A673 (cell line): Measurements from ENCODE around the gene SLC6A18. TPM values are rescaled to one million over a fixed set of nuclear protein-coding genes. Genes with fewer than 3 reads are reported as not detected.
"Not testable (repeated sequence)": the region's sequence is repeated elsewhere in the genome, so short reads cannot be mapped to it uniquely, and the experiment has no call there.

Experiments
- BruUV-seq: library from RNA; stranded (reverse); fragments of 400-500 nt; replicated peaks from 2 replicates; lab custom pipeline; 2021; lab: Mats Ljungman, UMichigan
- CTCF ChIA-PET: fragments of 300-600 bp; sonication (Branson Sonifier 250); formaldehyde crosslinking; loops from one replicate; lab custom pipeline; 2022; ENCODE audit warnings: antibody characterized with exemption; lab: Charles Lee
- POLR2A ChIA-PET: fragments of 300-600 bp; sonication (Branson Sonifier 250); formaldehyde crosslinking; loops from one replicate; lab custom pipeline; 2022; ENCODE audit warnings: antibody characterized with exemption; ENCODE audit not compliant: low non-redundant PET; lab: Charles Lee
- DNase-seq: peaks from one replicate; pipeline ENCODE4 v3.0.0-alpha.2; 2015; ENCODE audit warnings: low spot score
- H3K27ac ChIP-seq: fragments of 200-600 bp; sonication (generic); 2 replicates; pipeline ENCODE4 v1.5.1; 2016; ENCODE audit warnings: mixed run types, low read depth, mild to moderate bottlenecking, mixed read lengths, antibody characterized with exemption, low read length; ENCODE audit not compliant: poor library complexity, severe bottlenecking
- H3K27me3 ChIP-seq: fragments of 200-600 bp; sonication (generic); replicated peaks from 2 replicates; pipeline ENCODE4 v1.6.1; 2017; ENCODE audit warnings: mixed run types, low read depth, mild to moderate bottlenecking, mixed read lengths, antibody characterized with exemption, low read length; ENCODE audit not compliant: insufficient read depth, poor library complexity
- H3K36me3 ChIP-seq: fragments of 200-600 bp; sonication (generic); 2 replicates; pipeline ENCODE4 v1.6.1; 2016; ENCODE audit warnings: mixed run types, mild to moderate bottlenecking, mixed read lengths, antibody characterized with exemption, low read length; ENCODE audit not compliant: insufficient read depth, poor library complexity, severe bottlenecking
- H3K4me1 ChIP-seq: fragments of 200-600 bp; sonication (generic); 2 replicates; pipeline ENCODE4 v1.6.1; 2017; ENCODE audit warnings: mixed run types, mild to moderate bottlenecking, mixed read lengths, antibody characterized with exemption, low read length; ENCODE audit not compliant: insufficient read depth, poor library complexity, severe bottlenecking
- H3K4me3 ChIP-seq: fragments of 200-600 bp; sonication (generic); 2 replicates; pipeline ENCODE4 v1.5.1; 2016; ENCODE audit warnings: low read depth, mixed run types, mild to moderate bottlenecking, mixed read lengths, low read length; ENCODE audit not compliant: poor library complexity, severe bottlenecking
- H3K9me3 ChIP-seq: fragments of 200-600 bp; sonication (generic); 2 replicates; pipeline ENCODE4 v1.6.1; 2016; ENCODE audit warnings: mixed run types, low read depth, mild to moderate bottlenecking, mixed read lengths, antibody characterized with exemption, low read length; ENCODE audit not compliant: poor library complexity, severe bottlenecking
- CTCF ChIP-seq: fragments of 300-800, 200-600 bp; sonication (generic); conservative IDR thresholded peaks from 2 replicates; pipeline ENCODE4 v1.5.1; 2017; ENCODE audit warnings: low read depth, mild to moderate bottlenecking, antibody characterized with exemption, low read length, moderate library complexity, mixed read lengths
- EZH2 ChIP-seq: fragments of 200-600 bp; sonication (generic); IDR thresholded peaks from 2 replicates; pipeline ENCODE4 v1.6.1; 2017; ENCODE audit warnings: borderline replicate concordance, low read depth, mild to moderate bottlenecking, mixed read lengths, antibody characterized with exemption, low read length; ENCODE audit not compliant: poor library complexity, severe bottlenecking
- intact Hi-C: fragments of 100-400 bp; cut with micrococcal nuclease; formaldehyde crosslinking; loops from one replicate; pipeline ENCODE4 v1.10.0; 2022; ENCODE audit not compliant: unreplicated experiment
- total RNA-seq: library from RNA; stranded (reverse); gene quantifications from 2 replicates; pipeline ENCODE4 v1.2.3, GENCODE V29; 2021

Gene SLC6A18
- total RNA-seq, 1 experiment from 2014 or later, result not detected

GRCh38 chr5:1272201-1272600 is 47.0 kb downstream of the SLC6A18 start:
- intact Hi-C loops, result no loop called here
- ChIA-PET POLR2A (no interaction called here), CTCF (no interaction called here)

GRCh38 chr5:1273745-1274144 is 48.6 kb downstream of the SLC6A18 start:
- no peaks in the 10 kb centered on the region for H3K9me3 ChIP-seq
- DNase-seq, result no peak
- H3K27me3 ChIP-seq, result no peaks in the 10 kb centered on the region
- no peak overlapping the region for H3K4me3 ChIP-seq
- TF ChIP-seq CTCF (no peak), EZH2 (no peak)
- H3K27ac ChIP-seq, result no peak overlapping the region
- CTCF ChIA-PET, result no interaction called here
- POLR2A ChIA-PET, result no interaction called here
- no peaks in the 10 kb centered on the region for H3K36me3 ChIP-seq
- no peaks in the 10 kb centered on the region for H3K4me1 ChIP-seq
- intact Hi-C loops, result no loop called here
- BruUV-seq, result no TSS peak

More at GRCh38 chr5:1272201-1272600, 47.0 kb downstream of the SLC6A18 start:
- H3K27me3 ChIP-seq, result no peaks in the 10 kb centered on the region
- no peaks in the 10 kb centered on the region for H3K9me3 ChIP-seq
- H3K4me1 ChIP-seq, result no peaks in the 10 kb centered on the region
- H3K27ac ChIP-seq, result no peak overlapping the region
- no TSS peak for BruUV-seq
- no peak overlapping the region for H3K4me3 ChIP-seq
- DNase-seq, result no peak
- H3K36me3 ChIP-seq, result no peaks in the 10 kb centered on the region
- TF ChIP-seq CTCF, result no peak
- TF ChIP-seq EZH2, result no peak

DNA sequence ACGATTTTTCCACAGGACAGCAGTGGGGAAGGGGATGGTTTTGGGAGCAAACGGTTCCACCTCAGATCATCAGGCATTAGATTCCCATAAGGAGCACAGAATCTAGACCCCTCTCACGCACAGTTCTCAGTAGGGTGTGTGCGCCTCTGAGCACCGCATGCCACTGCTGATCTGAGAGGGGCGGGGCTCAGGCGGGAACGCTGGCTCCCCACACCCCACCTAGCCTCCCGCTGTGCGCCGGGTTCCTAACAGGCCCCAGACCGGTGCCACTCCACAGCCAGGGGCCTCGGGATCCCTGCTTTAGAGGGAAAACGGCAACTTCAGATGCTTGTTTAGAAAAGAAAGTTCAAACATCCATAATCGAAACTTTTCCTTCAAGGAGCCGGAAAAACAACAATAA is 49.3 kb downstream of the SLC6A18 start:
- no TSS peak for BruUV-seq
- Histone ChIP-seq H3K4me1 (no peaks in the 10 kb centered on the region), H3K4me3 (no peak overlapping the region), H3K9me3 (no peaks in the 10 kb centered on the region), H3K36me3 (no peaks in the 10 kb centered on the region), H3K27ac (no peak overlapping the region), H3K27me3 (no peaks in the 10 kb centered on the region)
- TF ChIP-seq EZH2 (no peak), CTCF (no peak)
- DNase-seq, result no peak
- POLR2A ChIA-PET, result no interaction called here
- intact Hi-C loops, result no loop called here
- CTCF ChIA-PET, result no interaction called here

GRCh38 chr5:1275397-1276391 is 50.5 kb downstream of the SLC6A18 start:
- H3K27me3 ChIP-seq, CTCF ChIA-PET, H3K9me3 ChIP-seq, DNase-seq, POLR2A ChIA-PET, H3K36me3 ChIP-seq, H3K4me1 ChIP-seq, H3K4me3 ChIP-seq, intact Hi-C loops, BruUV-seq, H3K27ac ChIP-seq: not testable (repeated sequence)
